Endothelial cell of hepatic sinusoid (primary cell): ENCODE measurements around the gene NINL.
"Not testable (repeated sequence)": the region's sequence is repeated elsewhere in the genome, so short reads cannot be mapped to it uniquely, and the experiment has no call there.

Source experiments
- in situ Hi-C: cut with HindIII; loops from 2 replicates; pipeline ENCODE4 v1.10.0; 2017; ENCODE audit warnings: low sequenced_read_pairs

NINL gene

DNA sequence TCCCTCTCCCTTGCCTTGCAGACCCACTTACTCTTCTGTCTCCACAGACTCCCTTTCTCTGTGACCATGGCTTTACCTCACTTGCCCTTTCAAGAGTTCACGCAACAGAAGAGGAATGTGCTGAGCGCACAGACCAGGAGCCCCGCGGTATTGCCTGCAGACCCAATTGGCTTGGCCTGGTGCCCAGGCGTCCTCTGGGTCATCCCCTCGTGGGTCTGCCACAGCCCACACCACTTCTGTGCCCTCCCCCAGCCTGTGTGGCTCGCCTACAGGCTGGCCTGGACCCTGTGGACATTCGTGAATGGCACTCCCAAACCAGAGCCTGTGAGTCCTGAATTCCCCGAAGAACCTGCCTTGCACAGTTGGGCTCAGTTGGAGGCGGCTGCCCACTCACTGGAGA lies 15.3 kb upstream of the NINL start:
- in situ Hi-C loops: no loop called here

DNA sequence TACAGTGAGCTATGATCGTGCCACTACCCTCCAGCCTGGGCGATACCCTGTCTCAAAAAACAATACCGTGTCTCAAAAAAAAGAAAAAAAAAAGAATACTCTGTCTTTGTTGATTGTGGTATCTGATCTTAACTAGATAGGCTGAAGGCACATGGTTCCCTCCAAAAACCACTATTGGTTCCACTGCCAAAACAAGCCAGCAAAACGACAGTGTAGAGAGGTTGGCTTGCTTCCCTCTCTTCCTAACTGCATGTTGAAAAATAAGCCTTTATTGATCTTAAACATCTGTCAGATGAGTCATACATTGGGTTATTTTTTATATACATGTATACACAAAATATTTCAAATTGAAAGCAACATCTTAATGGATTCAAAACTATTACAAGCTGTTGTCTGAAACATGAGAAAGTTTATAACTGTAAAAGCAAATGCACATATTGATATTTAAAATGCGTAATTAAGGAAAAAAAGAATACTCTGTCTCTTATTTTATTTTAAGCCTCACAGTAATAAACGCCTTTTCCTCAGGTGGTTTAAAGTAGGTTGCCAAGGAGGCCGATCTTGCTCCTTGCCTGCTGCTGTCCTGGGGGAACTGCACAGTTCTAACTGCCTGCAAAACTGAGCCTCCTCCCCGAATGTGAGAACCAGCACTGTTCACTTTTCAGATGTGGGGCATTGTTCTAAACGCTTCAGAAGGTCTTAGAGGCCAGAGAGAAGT lies 7.0 kb upstream of the NINL start:
- in situ Hi-C loops: no loop called here

DNA sequence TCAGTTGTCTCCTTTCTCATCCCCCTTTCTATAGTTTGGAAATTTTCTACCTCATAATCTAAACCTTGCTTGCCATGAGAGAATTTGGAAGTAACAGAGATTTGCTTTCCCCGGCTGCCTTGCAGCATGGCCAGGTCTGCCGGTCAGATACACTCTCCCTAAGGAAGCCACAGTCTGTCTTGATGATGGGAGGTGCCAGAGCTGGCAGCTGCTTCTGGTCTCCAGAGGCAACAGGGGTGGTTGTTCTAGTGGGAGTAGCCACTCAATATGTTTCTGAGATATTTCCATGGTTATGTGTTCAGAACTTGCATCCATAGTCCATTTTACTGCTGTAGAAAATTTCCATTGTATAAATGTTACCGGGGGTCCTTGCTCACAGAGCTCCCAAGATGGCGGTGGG lies 5.4 kb upstream of the NINL start:
- in situ Hi-C loops: not testable (repeated sequence)

DNA sequence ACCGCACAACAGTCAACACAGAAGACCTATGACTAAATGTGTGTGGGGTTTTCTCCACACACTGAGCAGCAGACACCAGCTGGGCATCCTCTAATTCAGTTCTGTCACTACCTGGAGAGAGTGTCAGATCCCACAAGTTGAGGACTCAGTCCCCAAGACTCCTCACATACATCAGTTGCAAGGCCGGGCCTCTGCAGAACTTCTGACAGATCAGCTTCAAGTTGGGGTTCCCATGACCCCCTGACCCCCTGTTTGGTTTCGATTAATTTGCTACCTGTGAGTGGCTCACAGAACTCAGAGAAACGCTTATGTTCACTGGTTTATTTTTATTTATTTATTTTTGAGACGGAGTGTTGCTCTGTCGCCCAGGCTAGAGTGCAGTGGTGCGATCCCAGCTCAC lies 3.2 kb upstream of the NINL start:
- in situ Hi-C loops: no loop called here

DNA sequence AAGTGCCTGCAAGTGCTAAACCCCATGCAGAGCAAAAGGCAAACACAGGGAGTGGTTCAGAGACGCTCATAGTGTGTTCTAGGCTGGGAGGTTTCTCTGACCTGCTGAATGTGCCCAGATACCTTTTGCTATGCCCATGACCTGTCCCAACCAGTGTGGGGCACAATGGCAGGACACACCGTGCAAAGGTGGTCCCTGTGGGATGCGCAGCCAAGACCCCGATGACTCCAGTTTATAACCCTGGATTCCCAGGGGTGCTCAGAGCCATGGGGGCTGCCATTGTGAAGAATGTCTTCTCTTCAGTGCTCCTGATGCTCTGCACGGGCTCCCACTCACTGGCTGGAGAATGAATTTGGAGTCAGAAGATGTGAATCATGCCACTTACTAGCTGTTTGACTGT lies 2.2 kb upstream of the NINL start:
- in situ Hi-C loops: no loop called here

DNA sequence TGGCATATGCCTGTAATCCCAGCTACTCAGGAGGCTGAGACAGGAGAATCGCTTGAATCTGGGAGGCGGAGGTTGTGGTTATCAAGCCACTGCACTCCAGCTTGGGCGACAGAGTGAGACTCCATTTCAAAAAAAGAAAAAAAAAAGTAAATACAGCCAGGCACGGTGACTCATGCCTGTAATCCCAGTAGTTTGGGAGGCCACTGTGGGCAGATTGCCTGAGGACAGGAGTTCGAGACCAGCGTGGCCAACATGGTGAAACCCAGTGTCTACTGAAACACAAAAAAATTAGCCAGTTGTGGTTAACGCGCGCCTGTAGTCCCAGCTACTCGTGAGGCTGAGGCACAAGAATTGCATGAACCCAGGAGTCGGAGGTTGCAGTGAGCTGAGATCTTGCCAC lies 1.5 kb upstream of the NINL start:
- in situ Hi-C loops: no loop called here

DNA sequence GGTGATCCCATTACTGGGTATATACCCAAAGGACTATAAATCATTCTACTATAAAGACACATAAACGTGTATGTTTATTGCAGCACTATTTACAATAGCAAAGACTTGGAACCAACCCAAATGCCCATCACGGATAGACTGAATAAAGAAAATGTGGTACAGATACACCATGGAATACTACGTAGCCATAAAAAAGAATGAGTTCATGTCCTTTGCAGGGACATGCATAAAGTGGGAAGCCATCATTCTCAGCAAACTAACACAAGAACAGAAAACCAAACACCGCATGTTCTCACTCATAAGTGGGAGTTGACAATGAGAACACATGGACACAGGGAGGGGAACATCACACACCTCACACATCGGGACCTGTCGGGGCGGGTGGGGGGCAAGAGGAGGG lies 1.7 kb downstream of the NINL start:
- in situ Hi-C loops: not testable (repeated sequence)

DNA sequence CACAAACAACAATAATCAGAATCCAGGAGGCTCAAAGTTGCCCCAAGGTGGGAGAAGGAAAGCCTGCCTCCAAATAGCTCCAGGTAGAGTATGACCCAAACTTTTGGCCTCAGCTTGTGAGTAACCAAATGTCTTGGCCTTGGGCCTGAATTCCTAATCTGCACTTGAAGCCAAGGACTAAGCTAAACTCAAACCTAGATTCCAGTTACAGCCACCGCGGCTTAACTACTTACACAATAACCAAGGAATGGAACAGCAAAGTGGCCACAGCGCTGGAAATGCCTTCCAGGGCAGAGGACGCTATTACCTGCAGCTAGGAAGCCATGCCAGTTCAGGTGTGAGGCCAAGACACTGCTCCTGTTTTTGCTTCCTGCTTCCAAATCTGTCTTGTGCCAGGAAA lies 4.6 kb downstream of the NINL start:
- in situ Hi-C loops: no loop called here

DNA sequence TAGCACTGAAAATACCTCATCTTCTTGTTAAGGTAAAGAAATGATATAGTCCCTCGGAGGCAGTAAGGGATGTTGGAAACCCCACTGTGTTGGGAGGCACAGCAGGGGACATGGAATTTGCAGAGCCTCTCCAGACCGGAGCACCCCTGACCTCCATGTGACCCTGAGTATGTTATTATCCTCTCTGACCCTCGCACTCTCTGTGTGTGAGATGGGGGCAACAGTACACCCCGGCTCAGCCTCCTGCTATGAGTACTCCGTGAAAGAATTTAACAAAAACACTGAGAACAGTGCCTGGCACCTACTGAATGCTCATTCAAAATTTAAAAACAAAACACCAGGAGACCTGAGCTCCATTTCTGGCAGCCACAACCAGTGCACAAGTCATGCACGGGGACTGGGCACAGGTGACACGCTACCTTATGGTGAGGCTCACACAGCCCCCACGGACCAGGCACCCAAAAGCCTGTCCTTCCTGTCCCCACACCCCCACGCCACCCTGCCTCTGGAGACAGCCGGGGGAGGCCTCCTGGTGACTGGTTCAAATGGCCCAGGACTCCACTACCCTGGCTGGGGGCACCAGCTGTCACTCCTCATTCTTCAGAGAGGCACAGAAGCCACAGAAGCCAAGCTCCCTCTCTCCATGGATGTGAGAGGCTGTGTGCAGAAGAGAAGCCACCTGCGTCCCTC lies 6.1 kb downstream of the NINL start:
- in situ Hi-C loops: no loop called here

DNA sequence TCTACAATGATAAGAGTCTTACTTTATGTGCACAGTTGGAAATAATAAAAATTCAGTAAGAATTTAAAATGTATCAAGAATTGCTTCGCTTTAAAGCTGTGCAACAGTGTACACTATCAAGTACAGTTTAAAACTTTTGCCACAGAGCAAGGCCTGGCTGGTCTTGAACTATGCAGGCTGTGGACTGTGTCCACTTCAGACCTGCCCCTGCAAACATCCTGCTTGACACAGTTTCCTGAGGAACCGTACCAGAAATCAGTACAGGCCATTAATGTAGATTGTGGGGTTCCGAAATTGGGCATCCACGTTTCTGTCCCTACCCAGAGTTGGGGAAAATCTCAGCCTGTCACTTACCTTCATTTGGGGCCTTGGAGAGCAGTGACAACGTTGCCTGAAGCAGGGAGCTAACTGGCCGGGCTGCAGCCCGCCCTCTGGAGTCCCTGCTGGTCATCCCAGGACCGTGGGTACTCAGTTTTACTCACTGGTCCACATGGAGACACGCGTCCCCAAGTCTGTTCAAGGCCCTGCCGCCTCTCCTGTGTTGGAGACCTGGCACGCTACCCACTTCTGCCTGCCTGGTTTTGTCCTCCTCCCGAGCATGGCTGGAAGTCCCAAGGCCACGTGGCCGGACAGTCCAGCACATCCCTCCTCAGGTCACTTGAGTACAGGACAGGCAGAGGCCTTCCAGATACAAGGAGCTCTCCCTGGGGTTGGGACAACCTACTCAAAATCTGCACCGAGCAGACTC lies 8.4 kb downstream of the NINL start:
- in situ Hi-C loops: no loop called here

DNA sequence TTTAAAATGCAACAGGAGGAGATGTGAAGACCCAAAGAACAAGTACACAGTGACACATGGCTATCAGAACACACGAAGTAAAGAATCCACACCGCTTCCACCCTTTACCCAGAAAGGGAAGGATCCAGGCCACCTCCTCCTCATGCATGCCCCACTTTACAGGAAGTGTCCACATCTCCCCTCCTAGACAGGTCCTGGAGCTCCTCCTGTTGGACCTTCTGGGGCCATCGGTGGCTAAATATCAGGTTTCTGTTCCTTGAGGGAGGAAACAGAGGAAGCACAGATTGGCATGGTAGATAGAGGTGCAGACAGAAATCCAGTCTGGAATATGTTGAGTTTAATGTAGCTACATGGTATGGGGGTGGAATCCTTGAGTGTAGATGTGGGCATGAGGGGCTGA lies 10.9 kb downstream of the NINL start:
- in situ Hi-C loops: no loop called here

DNA sequence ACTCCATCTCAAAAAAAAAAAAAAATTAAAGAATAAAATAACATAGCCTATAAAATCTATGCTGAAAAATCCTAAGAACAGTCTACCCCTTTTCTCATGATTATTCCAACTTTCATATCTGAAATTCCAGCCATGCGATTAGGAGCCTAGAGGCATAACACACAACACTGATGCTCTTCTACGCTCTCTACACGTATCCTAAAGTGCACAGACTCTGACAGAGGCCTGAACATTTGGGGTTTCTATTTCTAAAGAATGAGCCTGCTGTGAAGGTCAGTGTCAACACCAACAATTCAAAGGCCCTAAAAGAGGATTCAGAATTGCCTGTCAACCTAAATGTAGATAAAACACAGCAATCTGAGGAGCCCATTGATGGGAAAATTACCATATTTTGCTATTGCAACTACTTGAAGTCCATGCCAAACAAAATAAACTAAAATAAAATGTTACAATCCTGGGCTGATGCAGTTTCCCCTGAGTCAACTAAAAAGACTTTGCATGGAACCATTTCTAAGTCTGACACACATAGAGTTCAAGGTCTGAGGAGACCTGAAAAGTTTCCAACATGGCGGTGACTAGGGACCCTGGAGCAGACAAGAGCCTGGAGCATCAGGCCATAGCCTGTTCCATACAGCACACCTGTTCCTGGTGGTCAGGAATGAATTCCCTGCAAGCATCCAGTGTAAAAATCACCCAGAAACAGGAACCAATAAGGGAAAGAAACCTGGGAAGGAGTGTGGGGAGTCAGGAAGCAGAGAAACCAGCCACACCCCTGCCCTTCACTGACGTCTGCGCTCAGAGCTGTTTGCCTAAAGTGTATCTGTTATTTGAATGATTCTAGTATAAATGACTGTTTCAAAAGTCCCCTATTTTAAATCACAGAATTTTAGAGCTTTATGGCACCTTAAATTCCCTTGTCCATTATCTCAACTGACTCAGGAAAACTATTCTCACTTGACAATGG lies 11.8 kb downstream of the NINL start:
- in situ Hi-C loops: no loop called here

DNA sequence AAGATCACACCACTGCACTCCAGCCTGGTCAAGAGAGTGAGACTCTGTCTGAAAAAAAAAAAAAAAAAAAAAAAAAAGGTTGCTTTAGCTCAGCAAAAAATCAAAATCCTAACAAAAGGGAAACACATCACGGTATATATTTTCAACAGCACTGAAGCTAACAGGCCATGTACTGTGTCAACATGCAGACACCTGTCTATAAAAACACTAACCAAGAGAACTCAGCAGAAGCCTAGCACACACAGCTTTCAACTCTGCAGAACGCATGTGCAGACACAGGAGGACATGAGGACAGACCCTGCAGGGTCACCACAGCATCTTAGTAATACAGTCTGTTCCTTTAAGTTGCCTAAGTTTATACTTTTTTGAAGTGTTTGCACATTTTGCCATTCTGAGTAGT lies 13.5 kb downstream of the NINL start:
- in situ Hi-C loops: no loop called here

DNA sequence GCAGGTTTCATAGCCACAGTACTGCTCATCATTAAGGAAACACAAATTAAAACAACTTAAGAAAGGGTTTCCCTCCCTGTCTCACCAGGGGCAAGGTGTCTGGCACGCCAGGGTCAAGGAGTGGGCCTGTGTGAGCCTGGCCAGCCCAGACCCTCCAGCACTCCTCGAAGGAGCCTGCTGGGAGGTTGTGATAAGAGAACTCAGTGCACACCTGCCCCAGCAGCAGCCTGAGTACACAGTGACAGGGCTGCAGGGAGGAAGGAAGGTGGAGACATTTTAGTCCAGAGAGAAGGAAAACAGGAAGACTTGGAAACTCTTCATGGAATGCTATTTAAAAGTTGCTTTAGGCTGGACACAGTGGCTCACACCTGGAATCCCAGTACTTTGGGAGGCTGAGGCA lies 14.1 kb downstream of the NINL start:
- in situ Hi-C loops: no loop called here

DNA sequence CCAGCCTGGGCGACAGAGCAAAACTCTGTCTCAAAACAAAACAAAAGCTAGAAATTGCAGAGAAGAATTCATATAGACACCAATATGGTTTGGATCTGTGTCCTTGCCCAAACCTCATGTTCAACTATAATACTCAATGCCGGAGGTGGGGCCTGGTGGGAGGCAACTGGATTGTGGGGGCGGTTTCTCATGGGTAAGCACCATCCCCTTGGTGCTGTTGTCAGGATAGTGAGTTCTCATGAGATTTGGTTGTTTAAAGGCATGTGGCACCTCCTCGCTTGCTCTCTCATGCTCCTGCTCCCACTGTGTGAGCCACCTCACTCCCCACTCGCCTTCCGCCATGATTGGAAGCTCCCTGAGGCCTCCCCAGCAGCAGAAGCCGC lies 15.2 kb downstream of the NINL start:
- in situ Hi-C loops: no loop called here

DNA sequence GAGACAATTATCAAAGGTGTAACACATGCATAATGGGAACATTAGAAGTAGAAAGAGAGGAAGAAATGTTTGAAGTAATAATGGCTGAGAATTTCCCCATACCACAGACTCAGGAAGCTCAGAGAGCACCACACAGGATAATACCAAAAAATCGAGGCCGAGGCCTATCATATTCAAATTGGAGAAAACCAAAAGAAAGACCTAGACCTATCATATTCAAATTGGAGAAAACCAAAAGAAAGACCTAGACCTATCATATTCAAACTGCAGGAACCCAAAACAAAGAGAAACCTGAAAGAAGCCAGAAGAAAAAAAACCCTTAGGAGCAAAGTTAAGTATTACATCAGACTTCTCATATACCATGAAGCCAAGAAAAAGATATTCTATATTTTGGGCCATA lies 18.0 kb downstream of the NINL start:
- in situ Hi-C loops: no loop called here

DNA sequence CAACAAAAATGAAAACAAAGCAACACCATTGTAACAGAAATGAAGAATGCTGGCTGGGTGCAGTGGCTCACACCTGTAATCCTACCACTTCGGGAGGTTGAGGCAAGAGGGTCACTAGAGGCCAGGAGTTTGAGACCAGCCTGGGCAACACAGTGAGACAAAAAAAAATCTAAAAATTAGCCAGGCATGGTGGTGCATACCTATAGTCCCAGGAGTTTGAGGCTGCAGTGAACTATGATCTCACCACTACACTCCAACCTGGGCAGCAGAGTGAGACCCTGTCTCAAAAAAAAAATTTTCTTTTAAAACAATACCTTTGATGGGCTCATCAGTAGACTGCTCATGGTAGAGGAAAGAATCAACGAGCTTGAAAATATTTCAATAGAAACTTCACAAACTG lies 18.5 kb downstream of the NINL start:
- in situ Hi-C loops: no loop called here

DNA sequence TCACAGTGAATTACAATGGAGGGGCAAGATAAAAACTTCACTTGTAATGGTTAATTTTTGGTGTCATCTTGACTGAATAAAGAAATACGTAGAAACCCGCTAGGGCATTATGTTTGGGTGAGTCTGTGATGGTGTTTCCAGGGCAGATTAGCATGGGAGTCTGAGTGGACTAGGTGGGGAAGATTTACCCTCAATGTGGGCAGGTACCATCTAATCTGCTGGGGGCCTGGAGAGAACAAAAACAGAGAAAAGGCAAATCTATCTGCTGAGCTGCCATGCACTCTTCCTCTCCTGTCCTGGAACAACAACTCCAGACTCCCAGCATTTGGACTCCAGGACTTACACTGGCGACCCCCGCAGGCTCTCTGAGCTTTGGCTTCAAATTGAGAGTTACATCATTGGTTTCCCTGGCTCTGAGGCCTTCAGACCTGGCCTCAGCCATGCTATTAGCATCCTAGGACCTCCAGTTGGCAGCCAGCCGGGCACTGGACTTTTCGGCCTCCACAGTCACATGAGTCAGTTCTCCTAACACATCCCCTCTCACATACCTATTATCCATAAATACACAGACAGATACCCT lies 19.7 kb downstream of the NINL start:
- in situ Hi-C loops: no loop called here

DNA sequence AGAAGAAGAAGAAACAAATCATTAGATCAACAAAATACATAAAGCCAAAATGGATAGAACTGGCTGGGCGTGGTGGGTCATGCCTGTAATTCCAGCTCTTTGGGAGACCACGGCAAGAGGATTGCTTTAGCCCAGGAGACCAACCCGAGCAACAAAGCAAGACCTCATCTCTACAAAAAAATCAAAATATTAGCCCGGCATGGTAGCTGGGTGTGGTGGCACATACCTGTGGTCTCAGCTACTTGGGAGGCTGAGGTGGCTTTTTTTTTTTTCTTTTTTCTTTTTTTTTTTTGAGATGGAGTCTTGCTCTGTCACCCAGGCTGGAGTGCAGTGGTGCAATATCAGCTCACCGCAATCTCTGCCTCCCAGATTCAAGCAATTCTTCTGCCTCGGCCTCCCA lies 21.5 kb downstream of the NINL start:
- in situ Hi-C loops: no loop called here

DNA sequence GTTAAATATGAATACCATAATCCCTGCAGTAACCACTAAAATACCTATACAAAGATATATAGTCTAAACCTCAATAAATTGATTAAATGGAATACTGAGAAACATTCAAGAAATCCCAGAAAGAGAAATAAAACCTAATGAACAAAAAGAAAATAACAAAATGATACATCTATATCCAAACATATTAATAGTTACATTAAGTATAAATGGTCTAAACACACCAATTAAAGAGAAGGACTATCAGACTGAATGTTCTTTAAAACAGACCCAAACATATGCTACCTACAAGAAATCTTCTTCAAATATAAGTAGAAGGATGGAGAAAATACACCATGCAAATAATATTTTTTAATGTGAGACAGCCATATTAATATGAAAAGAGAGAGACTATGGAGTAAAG lies 22.0 kb downstream of the NINL start:
- in situ Hi-C loops: no loop called here

DNA sequence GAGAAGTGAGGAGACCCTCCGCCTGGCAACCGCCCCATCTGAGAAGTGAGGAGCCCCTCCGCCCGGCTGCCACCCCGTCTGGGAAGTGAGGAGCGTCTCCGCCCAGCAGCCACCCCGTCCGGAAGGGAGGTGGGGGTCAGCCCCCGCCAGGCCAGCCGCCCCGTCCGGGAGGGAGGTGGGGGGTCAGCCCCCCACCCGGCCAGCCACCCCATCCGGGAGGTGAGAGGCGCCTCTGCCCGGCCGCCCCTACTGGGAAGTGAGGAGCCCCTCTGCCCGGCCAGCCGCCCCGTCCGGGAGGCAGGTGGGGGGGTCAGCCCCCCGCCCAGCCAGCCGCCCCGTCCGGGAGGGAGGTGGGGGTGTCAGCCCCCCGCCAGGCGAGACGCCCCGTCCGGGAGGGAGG lies 23.6 kb downstream of the NINL start:
- in situ Hi-C loops: not testable (repeated sequence)
